ENCODE measurements around the gene PRH2.

DNA sequence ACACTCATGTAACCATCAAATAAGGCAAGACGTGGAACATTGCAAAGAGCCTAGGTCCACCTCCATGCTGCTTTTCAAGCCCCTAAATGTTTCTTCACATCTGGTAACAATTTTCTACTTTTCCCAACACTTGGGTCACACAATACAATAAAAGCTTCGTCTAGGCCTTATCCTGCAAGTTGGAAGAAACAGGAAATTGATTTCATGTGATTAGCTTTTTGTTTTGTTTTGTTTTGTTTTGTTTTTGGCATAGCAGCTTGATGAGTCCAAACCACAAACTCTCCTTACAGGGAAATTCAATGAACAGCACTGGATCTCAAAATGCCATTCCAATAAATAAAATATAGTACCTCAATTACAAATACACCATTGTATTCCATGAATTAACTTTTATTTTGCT, 38.4 kb downstream of the PRH2 start:
- TF ChIP-seq GATA3 (IDR thresholded peaks at IDR 0.05; ENCODE audit: low read depth, low read length) (no peak), GATA2 (IDR thresholded peaks at IDR 0.05; ENCODE audit: low read depth, low read length) (no peak)
